ENCODE data around the gene TTYH2. TPM values are rescaled to one million over a fixed set of nuclear protein-coding genes. Genes with fewer than 3 reads are reported as not detected.

TTYH2 gene
- total and polyA plus RNA-seq, 2 of the 4 experiments (the other 2 are of a cell fraction) = 2.3 to 6.8 TPM

- no peaks in the 10 kb centered on the region for H3K9me1 ChIP-seq (ENCODE audit: insufficient read depth, low read length)
Measured at GRCh38 chr17:74270333-74270732, 57.0 kb downstream of the TTYH2 start.

More at GRCh38 chr17:74270333-74270732, 57.0 kb downstream of the TTYH2 start:
- 0 out of 2 replicates have a peak, but pooled peaks cover 2% of the 10 kb centered on the region for H3K9me3 ChIP-seq (ENCODE audit: control insufficient read depth, insufficient read depth, low read length)
- no peak overlapping the region for H3K4ac ChIP-seq (ENCODE audit: low read depth, low read length)
- no peak overlapping the region for H2BK15ac ChIP-seq (ENCODE audit: low read depth, low read length)
- no peak overlapping the region for H3K4me3 ChIP-seq (ENCODE audit: insufficient read depth, low read depth, low read length)
- TF ChIP-seq ELK1 (IDR thresholded peaks at IDR 0.05; ENCODE audit: borderline replicate concordance, low read depth, low read length) (no peak), CHD1 (IDR thresholded peaks at IDR 0.05; ENCODE audit: low read depth, low read length) (no peak)
- DNase-seq = no peak
- H2AFZ ChIP-seq (replicated peaks; ENCODE audit: low read length, poor library complexity) = no peak overlapping the region
- no peaks in the 10 kb centered on the region for H3K36me3 ChIP-seq (ENCODE audit: control insufficient read depth, insufficient read depth, low read length)
- no peak overlapping the region for H2AK9ac ChIP-seq (replicated peaks; ENCODE audit: low read depth, low read length, poor library complexity)
- no peaks in the 10 kb centered on the region; the same call in 1 of the 2 replicates for H3K27me3 ChIP-seq (ENCODE audit: control insufficient read depth, insufficient read depth, low read length)
- no peak overlapping the region for H2AK5ac ChIP-seq (ENCODE audit: low read depth, low read length)
- no peak for ATAC-seq (ENCODE audit: low read depth)
- H4K5ac ChIP-seq (ENCODE audit: low read depth, low read length) = no peak overlapping the region
- H3K18ac ChIP-seq (ENCODE audit: low read depth, low read length) = no peak overlapping the region
- POLR2A ChIA-PET (ENCODE audit: unreplicated experiment) = no interaction called here
- 0% methylated on average over 2 of the region's 10 CpGs; no CpG with 5 or more reads in 1 of the 2 experiments for WGBS, 2 experiments (ENCODE audit: extremely low coverage in 2 of 2, insufficient read length in 1 of 2)
- no peaks in the 10 kb centered on the region for H3K4me1 ChIP-seq (ENCODE audit: control insufficient read depth, insufficient read depth, low read length)
- no peak overlapping the region for H2BK120ac ChIP-seq (ENCODE audit: low read depth, low read length)
- no peaks in the 10 kb centered on the region for H3K79me1 ChIP-seq (ENCODE audit: low read depth in 1 of 2, low read length in 2 of 2)
- in situ Hi-C loops (cut with MboI; ENCODE audit: low sequenced_read_pairs) = no loop called here
- no peak overlapping the region for H4K8ac ChIP-seq (ENCODE audit: low read depth in 2 of 2, low read length in 2 of 2)
- no peak overlapping the region for H3K14ac ChIP-seq (replicated peaks; ENCODE audit: low read depth, low read length)
- H4K91ac ChIP-seq (ENCODE audit: insufficient read depth, low read depth, low read length) = no peak overlapping the region
- no peak overlapping the region for H2BK20ac ChIP-seq (ENCODE audit: low read depth, low read length)
- CTCF ChIA-PET = no interaction called here
- H3K27ac ChIP-seq (ENCODE audit: insufficient read depth, low read length) = no peak overlapping the region
- BruUV-seq (replicated peaks) = no TSS peak
- no peak overlapping the region for H2BK5ac ChIP-seq (ENCODE audit: low read depth, low read length, poor library complexity, severe bottlenecking)
- H3K9ac ChIP-seq (ENCODE audit: low read depth, low read length) = no peak overlapping the region
- H3K4me2 ChIP-seq (ENCODE audit: low read depth, low read length) = no peak overlapping the region
- dilution Hi-C loops (cut with HindIII; ENCODE audit: low sequenced_read_pairs, unreplicated experiment) = no loop called here
- H4K20me1 ChIP-seq (ENCODE audit: insufficient read depth, low read length) = no peaks in the 10 kb centered on the region
- intact Hi-C loops (cut with micrococcal nuclease) = no loop called here
- no peak overlapping the region for H3K23ac ChIP-seq (ENCODE audit: low read depth, low read length)
- H3K56ac ChIP-seq (ENCODE audit: extremely low read depth, insufficient read depth, low read length) = no peak overlapping the region
